Measurements from ENCODE around the gene COA7.

DNA sequence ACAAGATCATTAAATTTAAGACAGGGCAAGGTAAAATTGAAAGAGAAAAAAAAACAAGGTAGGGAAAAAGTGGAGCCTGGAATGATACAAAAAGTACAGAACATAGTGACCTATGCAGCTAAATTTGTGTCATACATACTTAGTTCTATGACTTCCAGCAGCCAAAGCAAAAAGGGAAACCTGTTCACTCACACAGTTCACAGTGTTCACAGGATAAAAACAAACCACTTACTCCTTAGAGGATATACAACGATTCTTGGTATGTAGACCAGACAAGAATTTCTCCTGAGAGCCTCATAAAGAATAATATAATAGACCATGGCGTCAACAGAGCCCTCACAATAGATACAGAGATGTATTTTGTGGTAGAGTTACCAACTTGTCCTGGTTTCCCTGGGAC lies 27.5 kb downstream of the COA7 start:
- TF ChIP-seq, protein P1, sequence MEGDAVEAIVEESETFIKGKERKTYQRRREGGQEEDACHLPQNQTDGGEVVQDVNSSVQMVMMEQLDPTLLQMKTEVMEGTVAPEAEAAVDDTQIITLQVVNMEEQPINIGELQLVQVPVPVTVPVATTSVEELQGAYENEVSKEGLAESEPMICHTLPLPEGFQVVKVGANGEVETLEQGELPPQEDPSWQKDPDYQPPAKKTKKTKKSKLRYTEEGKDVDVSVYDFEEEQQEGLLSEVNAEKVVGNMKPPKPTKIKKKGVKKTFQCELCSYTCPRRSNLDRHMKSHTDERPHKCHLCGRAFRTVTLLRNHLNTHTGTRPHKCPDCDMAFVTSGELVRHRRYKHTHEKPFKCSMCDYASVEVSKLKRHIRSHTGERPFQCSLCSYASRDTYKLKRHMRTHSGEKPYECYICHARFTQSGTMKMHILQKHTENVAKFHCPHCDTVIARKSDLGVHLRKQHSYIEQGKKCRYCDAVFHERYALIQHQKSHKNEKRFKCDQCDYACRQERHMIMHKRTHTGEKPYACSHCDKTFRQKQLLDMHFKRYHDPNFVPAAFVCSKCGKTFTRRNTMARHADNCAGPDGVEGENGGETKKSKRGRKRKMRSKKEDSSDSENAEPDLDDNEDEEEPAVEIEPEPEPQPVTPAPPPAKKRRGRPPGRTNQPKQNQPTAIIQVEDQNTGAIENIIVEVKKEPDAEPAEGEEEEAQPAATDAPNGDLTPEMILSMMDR (IDR thresholded peaks at IDR 0.05; ENCODE audit: insufficient read depth, low read length, poor library complexity, severe bottlenecking): no peak
- no peak for TF ChIP-seq EZH2phosphoT487 (conservative IDR thresholded peaks at IDR 0.05; ENCODE audit: low read length)

Data from SU-DHL-6 (cell line).